Activated T-helper 1 cell treated with anti-CD3 and anti-CD28 coated beads, Interleukin-12 subunit alpha, Interleukin-12 subunit beta, Interleukin-2, Interleukin-4 antibody, amounts not matched to agents 30 ng/mL and 10 ng/mL and 1 ng/mL, durations not matched to agents 14 hours and 24 hours and 36 hours (primary cell): ENCODE results near the gene RCE1. TPM values are rescaled to one million over a fixed set of nuclear protein-coding genes. Genes with fewer than 3 reads are reported as not detected.

Experiments used
- DNase-seq: peaks from one replicate; pipeline ENCODE4 v3.0.0; 2021; ENCODE audit warnings: low spot score
- H3K27ac Mint-ChIP-seq: one replicate; pipeline ENCODE4 v1.8.0; 2021; ENCODE audit warnings: mild to moderate bottlenecking, mixed read lengths
- H3K27me3 Mint-ChIP-seq: one replicate; pipeline ENCODE4 v1.8.0; 2022; ENCODE audit warnings: mild to moderate bottlenecking, moderate library complexity, mixed read lengths; ENCODE audit not compliant: insufficient read depth
- H3K36me3 Mint-ChIP-seq: one replicate; pipeline ENCODE4 v1.8.0; 2021; ENCODE audit warnings: low read depth, mixed read lengths
- H3K4me1 Mint-ChIP-seq: one replicate; pipeline ENCODE4 v1.8.0; 2021; ENCODE audit warnings: low read depth, mixed read lengths
- H3K4me3 Mint-ChIP-seq: one replicate; pipeline ENCODE4 v1.8.0; 2021; ENCODE audit warnings: mild to moderate bottlenecking, moderate library complexity, mixed read lengths
- H3K9me3 Mint-ChIP-seq: one replicate; pipeline ENCODE4 v1.8.0; 2021; ENCODE audit warnings: mixed read lengths
- intact Hi-C: fragments of 100-400 bp; cut with micrococcal nuclease; formaldehyde crosslinking; loops from one replicate; pipeline ENCODE4 v1.15.1; 2024
- total RNA-seq: library from RNA; stranded (reverse); gene quantifications from 2 replicates; pipeline ENCODE4 v1.2.3, GENCODE V29; 2022

RCE1 gene
- total RNA-seq, 1 donor from 2014 or later, result 30.9 TPM

GRCh38 chr11:66834539-66834845, 8.7 kb upstream of the RCE1 start:
- no peak overlapping the region for H3K4me3 Mint-ChIP-seq
- no peaks in the 10 kb centered on the region for H3K9me3 Mint-ChIP-seq
- H3K36me3 Mint-ChIP-seq, result no peaks in the 10 kb centered on the region
- intact Hi-C loops, result loop anchor here (1.0 to 2.0 kb wide), 4 partner anchors 90 to 426 kb away; a partner anchor contains a TSS
- peak overlapping the region; percentile 70 for H3K27ac Mint-ChIP-seq
- H3K27me3 Mint-ChIP-seq, result peaks cover 2% of the 10 kb centered on the region
- no peak for DNase-seq
- H3K4me1 Mint-ChIP-seq, result peaks cover 12% of the 10 kb centered on the region

DNA sequence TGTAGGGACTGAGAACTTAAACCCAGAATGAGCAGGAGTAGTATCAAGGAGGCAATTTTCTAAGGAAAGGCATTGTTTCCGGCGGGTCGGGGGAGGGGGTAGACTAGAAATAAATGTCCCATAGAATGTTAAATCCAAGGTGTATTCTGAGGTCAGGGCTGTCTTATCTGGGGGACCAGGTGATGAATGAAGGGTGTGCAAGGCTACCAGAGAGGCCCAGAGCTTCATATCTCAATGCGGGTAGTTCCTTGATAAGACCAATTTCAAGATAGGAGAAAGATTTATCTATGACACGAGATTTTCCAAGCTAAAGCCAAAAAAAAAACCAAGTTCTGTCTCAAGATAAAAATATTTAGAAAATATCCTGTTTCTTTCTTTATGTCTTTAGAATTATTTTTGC, 8.3 kb upstream of the RCE1 start:
- Mint-ChIP-seq H3K9me3 (no peaks in the 10 kb centered on the region), H3K4me3 (no peak overlapping the region), H3K36me3 (no peaks in the 10 kb centered on the region), H3K4me1 (peaks cover 13% of the 10 kb centered on the region), H3K27me3 (peaks cover 2% of the 10 kb centered on the region), H3K27ac (no peak overlapping the region)
- DNase-seq, result no peak
- intact Hi-C loops, result loop anchor here (1.0 to 2.0 kb wide), 4 partner anchors 90 to 427 kb away; a partner anchor contains a TSS

DNA sequence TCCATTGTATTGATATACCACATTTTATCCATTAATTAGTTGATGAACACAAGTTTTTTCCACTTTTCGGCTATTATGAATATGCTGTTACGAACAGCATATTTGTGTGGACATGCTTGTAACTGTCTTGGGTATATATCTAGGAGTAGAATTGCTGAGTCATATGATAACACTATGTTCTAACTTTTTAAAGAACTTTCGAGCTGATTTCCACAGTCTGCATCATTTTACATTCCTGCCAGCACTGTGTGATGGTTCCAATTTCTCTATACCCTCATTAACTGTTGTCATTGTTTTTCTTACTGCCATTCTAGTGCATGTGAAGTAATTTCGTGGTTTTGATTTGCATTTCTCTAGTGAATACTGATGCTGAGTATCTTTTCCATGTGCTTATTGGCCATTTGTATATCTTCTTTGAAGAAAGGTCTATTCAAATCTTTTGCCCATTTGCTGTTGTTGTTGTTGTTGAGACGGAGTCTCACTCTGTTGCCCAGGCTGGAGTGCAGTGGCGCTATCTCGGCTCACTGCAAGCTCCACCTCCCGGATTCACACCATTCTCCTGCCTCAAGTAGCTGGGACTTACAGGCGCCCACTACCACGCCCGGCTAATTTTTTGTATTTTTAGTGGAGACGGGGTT, 7.4 kb upstream of the RCE1 start:
- no peak for DNase-seq
- H3K4me1 Mint-ChIP-seq, result peaks cover 22% of the 10 kb centered on the region
- H3K27me3 Mint-ChIP-seq, result no peaks in the 10 kb centered on the region
- peaks cover 7% of the 10 kb centered on the region for H3K36me3 Mint-ChIP-seq
- H3K9me3 Mint-ChIP-seq, result no peaks in the 10 kb centered on the region
- intact Hi-C loops, result loop anchor here (2.0 kb wide), 1 partner anchor 91 kb away; a partner anchor contains a TSS
- no peak overlapping the region for H3K4me3 Mint-ChIP-seq
- H3K27ac Mint-ChIP-seq, result no peak overlapping the region

GRCh38 chr11:66840317-66841091, 2.7 kb upstream of the RCE1 start:
- Mint-ChIP-seq H3K4me3 (peak overlapping the region; percentile 5), H3K9me3 (no peaks in the 10 kb centered on the region), H3K27me3 (no peaks in the 10 kb centered on the region), H3K36me3 (peaks cover 20% of the 10 kb centered on the region), H3K4me1 (peaks cover 34% of the 10 kb centered on the region), H3K27ac (peak overlapping the region; percentile 63)
- DNase-seq, result no peak
- intact Hi-C loops, result loop anchor here (10.0 kb wide), 1 partner anchor 394 kb away; no protein-coding TSS in a partner anchor

DNA sequence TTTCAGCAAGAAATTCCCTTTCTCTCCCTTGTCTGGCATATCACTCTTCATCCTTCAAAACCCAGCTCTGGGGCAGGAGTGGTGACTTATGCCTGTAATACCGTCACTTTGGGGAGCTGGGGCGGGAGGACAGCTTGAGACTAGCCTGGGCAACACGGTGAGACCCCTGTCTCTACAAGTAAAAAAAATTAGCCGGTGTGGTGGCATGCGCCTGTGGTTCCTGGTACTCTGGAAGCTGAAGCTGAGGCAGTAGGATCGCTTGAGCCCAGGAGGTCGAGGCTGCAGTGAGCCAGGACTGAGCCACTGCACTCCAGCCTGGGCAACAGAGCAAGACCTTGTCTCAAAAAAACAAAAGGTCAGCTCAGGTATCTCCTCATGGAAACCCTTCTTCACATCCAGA, 1.4 kb upstream of the RCE1 start:
- intact Hi-C loops, result loop anchor here (2.0 to 10.0 kb wide), 6 partner anchors 203 to 493 kb away; partner anchors contain the start of genes CCDC87, CCS, DPP3 and PELI3
- DNase-seq, result no peak
- Mint-ChIP-seq H3K4me3 (peak overlapping the region; percentile 87), H3K36me3 (peaks cover 21% of the 10 kb centered on the region), H3K9me3 (no peaks in the 10 kb centered on the region), H3K27ac (peak overlapping the region; percentile 79), H3K4me1 (peaks cover 32% of the 10 kb centered on the region), H3K27me3 (no peaks in the 10 kb centered on the region)

GRCh38 chr11:66842501-66842895, 743 bp upstream of the RCE1 start:
- Mint-ChIP-seq H3K27ac (peak overlapping the region; percentile 79), H3K9me3 (no peaks in the 10 kb centered on the region), H3K4me3 (peak overlapping the region; percentile 87), H3K27me3 (no peaks in the 10 kb centered on the region), H3K36me3 (peaks cover 21% of the 10 kb centered on the region), H3K4me1 (peaks cover 32% of the 10 kb centered on the region)
- no peak for DNase-seq
- intact Hi-C loops, result loop anchor here (2.0 to 10.0 kb wide), 6 partner anchors 204 to 494 kb away; partner anchors contain the start of genes CCDC87, CCS, DPP3 and PELI3

DNA sequence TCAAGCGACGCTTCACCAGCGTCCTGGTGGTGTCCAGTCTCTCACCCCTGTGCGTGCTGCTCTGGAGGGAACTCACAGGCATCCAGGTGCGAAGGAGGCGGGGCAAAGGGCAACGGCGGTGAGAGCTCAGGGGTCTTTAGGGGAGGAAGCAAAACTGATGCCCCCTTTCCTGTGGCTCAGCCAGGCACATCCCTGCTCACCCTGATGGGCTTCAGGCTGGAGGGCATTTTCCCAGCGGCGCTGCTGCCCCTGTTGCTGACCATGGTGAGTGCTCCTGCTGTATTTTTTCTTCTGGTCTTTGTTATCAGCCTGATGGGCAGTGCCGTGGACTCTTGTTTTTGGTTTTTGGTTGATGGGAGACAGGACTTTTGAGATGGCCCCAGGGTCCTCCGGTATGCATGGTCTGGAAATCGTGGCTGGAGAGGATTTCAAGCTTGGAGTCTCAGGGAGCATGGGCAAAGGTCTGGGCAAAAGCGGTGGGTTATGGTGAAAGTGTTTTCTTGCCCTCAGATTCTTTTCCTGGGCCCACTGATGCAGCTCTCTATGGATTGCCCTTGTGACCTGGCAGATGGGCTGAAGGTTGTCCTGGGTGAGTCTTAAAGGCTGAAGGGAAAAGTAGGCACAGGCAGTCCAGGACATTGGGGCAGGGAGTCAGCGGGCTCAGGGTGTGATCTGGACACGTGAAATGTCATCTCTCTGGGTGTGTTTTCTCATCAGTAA, 695 bp downstream of the RCE1 start:
- DNase-seq, result no peak
- Mint-ChIP-seq H3K4me1 (peaks cover 32% of the 10 kb centered on the region), H3K9me3 (no peaks in the 10 kb centered on the region), H3K4me3 (peak overlapping the region; percentile 90), H3K27ac (peak overlapping the region; percentile 96), H3K27me3 (no peaks in the 10 kb centered on the region), H3K36me3 (peaks cover 21% of the 10 kb centered on the region)
- intact Hi-C loops, result loop anchor here (1.0 to 10.0 kb wide), 11 partner anchors 12 to 495 kb away; partner anchors contain the start of genes CCDC87, CCS, DPP3 and PC

- no peaks in the 10 kb centered on the region for H3K27me3 Mint-ChIP-seq
- H3K36me3 Mint-ChIP-seq, result peaks cover 21% of the 10 kb centered on the region
- intact Hi-C loops, result loop anchor here (10.0 kb wide), 1 partner anchor 390 kb away; no protein-coding TSS in a partner anchor
- no peaks in the 10 kb centered on the region for H3K9me3 Mint-ChIP-seq
- H3K4me1 Mint-ChIP-seq, result peaks cover 32% of the 10 kb centered on the region
- peak overlapping the region; percentile 90 for H3K4me3 Mint-ChIP-seq
- no peak for DNase-seq
- peak overlapping the region; percentile 96 for H3K27ac Mint-ChIP-seq
These were observed 1.4 kb downstream of the RCE1 start for GRCh38 chr11:66844496-66845142.

DNA sequence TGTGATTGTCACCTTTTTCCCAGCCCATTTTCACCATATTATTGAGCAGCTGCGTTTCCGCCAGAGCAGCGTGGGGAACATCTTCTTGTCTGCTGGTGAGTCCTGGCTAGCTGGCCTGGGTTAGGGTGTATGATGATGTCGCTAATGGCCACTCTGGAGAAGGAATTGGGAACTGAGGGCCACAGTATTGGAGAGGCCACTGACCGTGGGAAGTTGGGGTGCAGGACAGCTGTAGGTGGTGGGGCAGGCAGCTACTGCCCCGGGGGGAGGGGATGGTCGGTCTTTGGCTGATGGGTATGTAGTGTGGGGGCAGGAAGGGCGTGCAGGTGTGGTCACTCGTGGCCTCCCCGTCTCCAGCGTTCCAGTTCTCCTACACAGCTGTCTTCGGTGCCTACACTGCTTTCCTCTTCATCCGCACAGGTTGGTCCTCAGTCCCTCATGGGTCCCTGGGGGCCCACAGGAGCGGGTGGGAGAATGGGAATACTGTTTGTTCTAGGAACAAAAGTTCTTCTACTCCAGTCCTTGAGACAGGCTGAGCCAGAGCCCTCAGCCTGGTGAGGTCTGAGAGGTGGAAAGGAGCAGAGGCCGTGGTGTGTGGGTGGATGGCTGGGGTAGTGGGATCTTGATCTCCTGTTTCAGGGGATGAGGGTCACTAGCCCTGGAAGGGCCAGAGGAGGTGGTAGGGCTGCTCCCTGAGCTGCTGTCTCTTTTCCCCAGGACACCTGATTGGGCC, 2.1 kb downstream of the RCE1 start:
- Mint-ChIP-seq H3K27ac (peak overlapping the region; percentile 34), H3K36me3 (peaks cover 19% of the 10 kb centered on the region), H3K27me3 (no peaks in the 10 kb centered on the region), H3K9me3 (no peaks in the 10 kb centered on the region), H3K4me3 (peak overlapping the region; percentile 90), H3K4me1 (peaks cover 27% of the 10 kb centered on the region)
- intact Hi-C loops, result loop anchor here (10.0 kb wide), 1 partner anchor 389 kb away; no protein-coding TSS in a partner anchor
- DNase-seq, result no peak

- Mint-ChIP-seq H3K4me3 (peak overlapping the region; percentile 37), H3K4me1 (peaks cover 22% of the 10 kb centered on the region), H3K36me3 (peaks cover 14% of the 10 kb centered on the region), H3K9me3 (no peaks in the 10 kb centered on the region), H3K27me3 (no peaks in the 10 kb centered on the region), H3K27ac (no peak overlapping the region)
- no peak for DNase-seq
- intact Hi-C loops, result loop anchor here (10.0 kb wide), 1 partner anchor 389 kb away; no protein-coding TSS in a partner anchor
These were observed 2.6 kb downstream of the RCE1 start for GRCh38 chr11:66845876-66846212.

- Mint-ChIP-seq H3K4me1 (peaks cover 18% of the 10 kb centered on the region), H3K9me3 (no peaks in the 10 kb centered on the region), H3K27me3 (no peaks in the 10 kb centered on the region), H3K4me3 (no peak overlapping the region), H3K36me3 (peaks cover 14% of the 10 kb centered on the region), H3K27ac (no peak overlapping the region)
- DNase-seq, result no peak
- intact Hi-C loops, result loop anchor here (10.0 kb wide), 1 partner anchor 388 kb away; no protein-coding TSS in a partner anchor
These were observed 3.4 kb downstream of the RCE1 start for GRCh38 chr11:66846671-66847091.
